SK-N-SH (cell line): ENCODE measurements around the gene PPP1R17. TPM values are rescaled to one million over a fixed set of nuclear protein-coding genes. Genes with fewer than 3 reads are reported as not detected.

Experiments used
- CTCF ChIA-PET: fragments of 300-600, 350-600 bp; formaldehyde crosslinking; extraction: SDS; loops from one replicate; lab custom pipeline; 2021; lab: Yijun Ruan, JAX
- POLR2A ChIA-PET: fragments of 350-600 bp; sonication (Branson Sonifier 250); formaldehyde crosslinking; extraction: SDS; loops from one replicate; lab custom pipeline; 2020; ENCODE audit warnings: antibody characterized with exemption, inconsistent platforms; lab: Yijun Ruan, JAX
- DNase-seq: peaks from one replicate; pipeline ENCODE4 v3.0.0; 2012
- H2AFZ ChIP-seq: fragments of 200-600 bp; sonication (generic); 2 replicates; pipeline ENCODE4 v1.8.1; 2016; ENCODE audit warnings: antibody characterized with exemption, mild to moderate bottlenecking, low read depth
- H3F3A ChIP-seq: fragments of 200-600 bp; sonication (generic); replicated peaks from 2 replicates; pipeline ENCODE3; 2016; ENCODE audit warnings: antibody characterized with exemption, mild to moderate bottlenecking; ENCODE audit not compliant: insufficient read depth
- H3K27ac ChIP-seq, 2 experiments: fragments of 200-500 bp in 1 of 2; fragments of 200-600 bp in 1 of 2; sonication (Bioruptor generic) in 1 of 2; sonication (generic), shearing (Covaris generic) in 1 of 2; 2 replicates each; pipeline versions ENCODE4 v1.5.1 to v1.6.1; 2014 to 2016; ENCODE audit warnings: low read depth in 2 of 2, inconsistent platforms in 1 of 2, low read length in 1 of 2, mild to moderate bottlenecking in 1 of 2, mixed read lengths in 1 of 2
- H3K27me3 ChIP-seq: fragments of 200-600 bp; sonication (generic), shearing (Covaris generic); 2 replicates; pipeline ENCODE4 v1.6.1; 2016; ENCODE audit warnings: mixed run types; ENCODE audit not compliant: insufficient read depth
- H3K36me3 ChIP-seq, 2 experiments: fragments of 200-500 bp in 1 of 2; fragments of 200-600 bp in 1 of 2; sonication (Bioruptor generic) in 1 of 2; sonication (generic) in 1 of 2; replicated peaks in 1 of 2; 2 replicates each; pipeline versions ENCODE3 to v1.5.1; 2014 to 2016; ENCODE audit warnings: low read length in 1 of 2, mild to moderate bottlenecking in 1 of 2; ENCODE audit not compliant: insufficient read depth in 2 of 2, control insufficient read depth in 1 of 2
- H3K4me1 ChIP-seq, 2 experiments: fragments of 200-500 bp in 1 of 2; fragments of 200-600 bp in 1 of 2; sonication (Bioruptor generic) in 1 of 2; sonication (generic), shearing (Covaris generic) in 1 of 2; 2 replicates each; pipeline versions ENCODE4 v1.5.1 to v1.6.1; 2014 to 2016; ENCODE audit warnings: low read depth in 1 of 2, low read length in 1 of 2, mixed run types in 1 of 2; ENCODE audit not compliant: insufficient read depth in 2 of 2, control insufficient read depth in 1 of 2
- H3K4me2 ChIP-seq: fragments of 200-600 bp; sonication (generic), shearing (Covaris generic); 2 replicates; pipeline ENCODE4 v1.6.1; 2017; ENCODE audit warnings: mixed run types
- H3K4me3 ChIP-seq, 2 experiments: fragments of 200-500 bp in 1 of 2; fragments of 200-600 bp in 1 of 2; sonication (Bioruptor generic) in 1 of 2; sonication (generic), shearing (Covaris generic) in 1 of 2; 2 replicates each; pipeline versions ENCODE4 v1.5.1 to v1.8.1; 2014 to 2016; ENCODE audit warnings: low read depth in 2 of 2, inconsistent platforms in 1 of 2, low read length in 1 of 2, mild to moderate bottlenecking in 1 of 2, mixed read lengths in 1 of 2, moderate library complexity in 1 of 2
- H3K79me2 ChIP-seq: fragments of 200-600 bp; sonication (generic); 2 replicates; pipeline ENCODE4 v1.8.1; 2017; ENCODE audit warnings: mild to moderate bottlenecking; ENCODE audit not compliant: insufficient read depth
- H3K9ac ChIP-seq: fragments of 200-600 bp; sonication (generic); 2 replicates; pipeline ENCODE4 v1.6.1; 2017; ENCODE audit warnings: mixed run types
- H3K9me2 ChIP-seq: fragments of 200-600 bp; sonication (generic); 2 replicates; pipeline ENCODE4 v1.6.1; 2017; ENCODE audit warnings: mixed run types
- H3K9me3 ChIP-seq: fragments of 200-600 bp; sonication (generic); 2 replicates; pipeline ENCODE4 v1.6.1; 2017; ENCODE audit warnings: mixed run types, mild to moderate bottlenecking, moderate library complexity
- H4K20me1 ChIP-seq: fragments of 200-600 bp; sonication (generic); 2 replicates; pipeline ENCODE4 v1.6.1; 2017; ENCODE audit warnings: mild to moderate bottlenecking, mixed run types; ENCODE audit not compliant: insufficient read depth
- FOXJ3 ChIP-seq: sonication (generic); formaldehyde crosslinking; IDR thresholded peaks from 2 replicates; pipeline ENCODE4 v1.5.1; 2020; ENCODE audit warnings: mild to moderate bottlenecking, missing genetic modification reagents
- FOXM1 ChIP-seq: IDR thresholded peaks from 2 replicates; pipeline ENCODE4 v1.4.0; 2012; ENCODE audit warnings: low read depth, mild to moderate bottlenecking
- GATA2 ChIP-seq: sonication (generic); formaldehyde crosslinking; IDR thresholded peaks from 2 replicates; pipeline ENCODE4 v1.5.0; 2020; ENCODE audit warnings: mild to moderate bottlenecking, missing genetic modification reagents
- MXI1 ChIP-seq: IDR thresholded peaks from 2 replicates; pipeline ENCODE4 v1.6.1; 2012; ENCODE audit warnings: mild to moderate bottlenecking, low read depth, low read length, improper control_type of control experiment
- PBX3 ChIP-seq: IDR thresholded peaks from 2 replicates; pipeline ENCODE4; 2012
- SMC3 ChIP-seq: IDR thresholded peaks from 2 replicates; pipeline ENCODE4 v1.6.1; 2012; ENCODE audit warnings: low read depth, low read length, improper control_type of control experiment
- TAF1 ChIP-seq: IDR thresholded peaks from 2 replicates; pipeline ENCODE4 v1.6.1; 2012; ENCODE audit warnings: low read depth, mild to moderate bottlenecking, low read length, moderate library complexity, borderline replicate concordance
- TCF12 ChIP-seq: IDR thresholded peaks from 2 replicates; pipeline ENCODE4 v1.4.0; 2012
- TEAD4 ChIP-seq: IDR thresholded peaks from 2 replicates; pipeline ENCODE4 v1.4.0; 2012; ENCODE audit warnings: mild to moderate bottlenecking, borderline replicate concordance; ENCODE audit not compliant: insufficient read depth
- USF2 ChIP-seq: fragments of 150-350 bp; IDR thresholded peaks from 2 replicates; pipeline ENCODE4 v1.6.1; 2017; ENCODE audit warnings: antibody characterized with exemption, low read length, low read depth, borderline replicate concordance
- YY1 ChIP-seq: IDR thresholded peaks from 2 replicates; pipeline ENCODE4 v1.4.0; 2012; ENCODE audit warnings: low read depth, mild to moderate bottlenecking
- WGBS: methylation state at CpG from one replicate; pipeline ENCODE4 v1.1.6; 2017; ENCODE audit warnings: low lambda C conversion rate; 5-methylcytosine and 5-hydroxymethylcytosine counted together
- polyA plus RNA-seq, 3 experiments: library from polyadenylated mRNA; depleted of rRNA; stranded (reverse); fragments of >200 nt; gene quantifications; 2 replicates each; pipeline ENCODE4 v1.2.3, GENCODE V29; 2012
- TF ChIP-seq, protein P1 (sequence below): IDR thresholded peaks from 2 replicates; pipeline ENCODE4 v1.6.1; 2012; ENCODE audit warnings: mild to moderate bottlenecking, low read depth, low read length, moderate library complexity
- TF ChIP-seq, protein P2 (sequence below): IDR thresholded peaks from 2 replicates; pipeline ENCODE4 v1.4.0; 2012; ENCODE audit warnings: low read depth
- TF ChIP-seq, protein P3 (sequence below): IDR thresholded peaks from 2 replicates; pipeline ENCODE4 v1.4.0; 2012; ENCODE audit warnings: low read depth, borderline replicate concordance

Gene PPP1R17
- polyA plus RNA-seq, 1 of the 3 experiments (the other 2 are of a cell fraction), result not detected

GRCh38 chr7:31748084-31748483 lies 61.1 kb downstream of the PPP1R17 start:
- Histone ChIP-seq H3K27me3 (peaks cover 24% of the 10 kb centered on the region; the same call in 1 of the 2 replicates), H3K9me3 (no peaks in the 10 kb centered on the region), H4K20me1 (no peaks in the 10 kb centered on the region), H3K9ac (no peak overlapping the region), H3K4me2 (no peak overlapping the region), H3K4me3 (no peak overlapping the region), H3K9me2 (no peaks in the 10 kb centered on the region), H2AFZ (no peak overlapping the region), H3K4me1 (no peaks in the 10 kb centered on the region), H3K36me3 (no peaks in the 10 kb centered on the region), H3K79me2 (no peaks in the 10 kb centered on the region), H3F3A (no peaks in the 10 kb centered on the region), H3K27ac (no peak overlapping the region)
- CTCF ChIA-PET, result interaction anchor here (0.7 to 1.3 kb wide), 5 partner anchors 8 to 602 kb away, joined by 3 to 5 read pairs (median 4); no protein-coding TSS in a partner anchor
- POLR2A ChIA-PET, result no interaction called here
- WGBS, result 3% methylated on average over 1 of the region's 1 CpG
- DNase-seq, result no peak
- no peak for TF ChIP-seq GATA2 (CRISPR knock-in tag)

GRCh38 chr7:31751726-31752125 lies 64.7 kb downstream of the PPP1R17 start:
- peaks cover 16% of the 10 kb centered on the region; the same call in 1 of the 2 replicates for H3K27me3 ChIP-seq
- H3K9me2 ChIP-seq, result no peaks in the 10 kb centered on the region
- no peak overlapping the region for H3K27ac ChIP-seq
- no peak overlapping the region for H3K9ac ChIP-seq
- 12% methylated on average over 4 of the region's 4 CpGs for WGBS
- ChIA-PET CTCF (interaction anchor here (0.7 to 0.8 kb wide), 2 partner anchors 36 to 458 kb away, joined by 3 read pairs; no protein-coding TSS in a partner anchor), POLR2A (no interaction called here)
- no peaks in the 10 kb centered on the region for H3K4me1 ChIP-seq
- H3K4me3 ChIP-seq, result no peak overlapping the region
- H3K9me3 ChIP-seq, result no peaks in the 10 kb centered on the region
- TF ChIP-seq TCF12 (no peak), SMC3 (no peak), PBX3 (no peak), FOXJ3 (CRISPR knock-in tag) (no peak), FOXM1 (no peak), YY1 (no peak), TAF1 (no peak), MXI1 (no peak), TEAD4 (no peak), USF2 (no peak)
- TF ChIP-seq, protein P1, sequence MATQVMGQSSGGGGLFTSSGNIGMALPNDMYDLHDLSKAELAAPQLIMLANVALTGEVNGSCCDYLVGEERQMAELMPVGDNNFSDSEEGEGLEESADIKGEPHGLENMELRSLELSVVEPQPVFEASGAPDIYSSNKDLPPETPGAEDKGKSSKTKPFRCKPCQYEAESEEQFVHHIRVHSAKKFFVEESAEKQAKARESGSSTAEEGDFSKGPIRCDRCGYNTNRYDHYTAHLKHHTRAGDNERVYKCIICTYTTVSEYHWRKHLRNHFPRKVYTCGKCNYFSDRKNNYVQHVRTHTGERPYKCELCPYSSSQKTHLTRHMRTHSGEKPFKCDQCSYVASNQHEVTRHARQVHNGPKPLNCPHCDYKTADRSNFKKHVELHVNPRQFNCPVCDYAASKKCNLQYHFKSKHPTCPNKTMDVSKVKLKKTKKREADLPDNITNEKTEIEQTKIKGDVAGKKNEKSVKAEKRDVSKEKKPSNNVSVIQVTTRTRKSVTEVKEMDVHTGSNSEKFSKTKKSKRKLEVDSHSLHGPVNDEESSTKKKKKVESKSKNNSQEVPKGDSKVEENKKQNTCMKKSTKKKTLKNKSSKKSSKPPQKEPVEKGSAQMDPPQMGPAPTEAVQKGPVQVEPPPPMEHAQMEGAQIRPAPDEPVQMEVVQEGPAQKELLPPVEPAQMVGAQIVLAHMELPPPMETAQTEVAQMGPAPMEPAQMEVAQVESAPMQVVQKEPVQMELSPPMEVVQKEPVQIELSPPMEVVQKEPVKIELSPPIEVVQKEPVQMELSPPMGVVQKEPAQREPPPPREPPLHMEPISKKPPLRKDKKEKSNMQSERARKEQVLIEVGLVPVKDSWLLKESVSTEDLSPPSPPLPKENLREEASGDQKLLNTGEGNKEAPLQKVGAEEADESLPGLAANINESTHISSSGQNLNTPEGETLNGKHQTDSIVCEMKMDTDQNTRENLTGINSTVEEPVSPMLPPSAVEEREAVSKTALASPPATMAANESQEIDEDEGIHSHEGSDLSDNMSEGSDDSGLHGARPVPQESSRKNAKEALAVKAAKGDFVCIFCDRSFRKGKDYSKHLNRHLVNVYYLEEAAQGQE, result no peak
- TF ChIP-seq, protein P2, sequence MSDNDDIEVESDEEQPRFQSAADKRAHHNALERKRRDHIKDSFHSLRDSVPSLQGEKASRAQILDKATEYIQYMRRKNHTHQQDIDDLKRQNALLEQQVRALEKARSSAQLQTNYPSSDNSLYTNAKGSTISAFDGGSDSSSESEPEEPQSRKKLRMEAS, result no peak
- TF ChIP-seq, protein P3, sequence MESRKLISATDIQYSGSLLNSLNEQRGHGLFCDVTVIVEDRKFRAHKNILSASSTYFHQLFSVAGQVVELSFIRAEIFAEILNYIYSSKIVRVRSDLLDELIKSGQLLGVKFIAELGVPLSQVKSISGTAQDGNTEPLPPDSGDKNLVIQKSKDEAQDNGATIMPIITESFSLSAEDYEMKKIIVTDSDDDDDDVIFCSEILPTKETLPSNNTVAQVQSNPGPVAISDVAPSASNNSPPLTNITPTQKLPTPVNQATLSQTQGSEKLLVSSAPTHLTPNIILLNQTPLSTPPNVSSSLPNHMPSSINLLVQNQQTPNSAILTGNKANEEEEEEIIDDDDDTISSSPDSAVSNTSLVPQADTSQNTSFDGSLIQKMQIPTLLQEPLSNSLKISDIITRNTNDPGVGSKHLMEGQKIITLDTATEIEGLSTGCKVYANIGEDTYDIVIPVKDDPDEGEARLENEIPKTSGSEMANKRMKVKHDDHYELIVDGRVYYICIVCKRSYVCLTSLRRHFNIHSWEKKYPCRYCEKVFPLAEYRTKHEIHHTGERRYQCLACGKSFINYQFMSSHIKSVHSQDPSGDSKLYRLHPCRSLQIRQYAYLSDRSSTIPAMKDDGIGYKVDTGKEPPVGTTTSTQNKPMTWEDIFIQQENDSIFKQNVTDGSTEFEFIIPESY, result no peak
- H3K36me3 ChIP-seq, result no peaks in the 10 kb centered on the region
- DNase-seq, result no peak
- H3K79me2 ChIP-seq, result no peaks in the 10 kb centered on the region
- H3K4me2 ChIP-seq, result no peak overlapping the region
- no peaks in the 10 kb centered on the region for H3F3A ChIP-seq
- no peaks in the 10 kb centered on the region for H4K20me1 ChIP-seq
- no peak overlapping the region for H2AFZ ChIP-seq
